VCaP (cell line): ENCODE measurements around the gene FGF12.
A peak's percentile ranks its signal among the peaks of the same experiment; 100 is the strongest.

Source experiments
- H3K27ac ChIP-seq: fragments of 450-650 bp; 2 replicates; pipeline ENCODE4 v1.5.1; 2017
- TF ChIP-seq, protein P1 (sequence below): fragments of 450-650 bp; conservative IDR thresholded peaks from 2 replicates; pipeline ENCODE4 v1.5.1; 2017; ENCODE audit warnings: mild to moderate bottlenecking, moderate library complexity

FGF12 gene

DNA sequence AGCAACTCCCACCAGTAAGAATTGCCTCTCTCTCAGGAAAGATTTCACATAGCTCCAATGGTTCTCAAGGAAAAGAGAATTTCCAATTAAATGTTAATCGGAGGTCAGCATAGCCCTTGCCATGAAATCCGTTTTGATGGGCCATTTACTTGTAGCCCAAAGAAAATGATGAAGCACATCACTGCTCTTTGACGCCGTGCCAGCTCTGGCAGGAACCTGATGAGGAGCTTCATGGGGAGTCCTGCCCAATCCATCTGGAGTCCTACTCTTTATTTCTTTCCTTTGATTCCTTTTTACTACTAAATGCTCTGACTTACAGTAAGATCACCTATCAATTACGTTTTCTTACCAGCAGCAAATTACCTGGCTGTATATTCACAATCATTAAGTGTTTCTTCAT lies 84.7 kb downstream of the FGF12 start:
- TF ChIP-seq, protein P1, sequence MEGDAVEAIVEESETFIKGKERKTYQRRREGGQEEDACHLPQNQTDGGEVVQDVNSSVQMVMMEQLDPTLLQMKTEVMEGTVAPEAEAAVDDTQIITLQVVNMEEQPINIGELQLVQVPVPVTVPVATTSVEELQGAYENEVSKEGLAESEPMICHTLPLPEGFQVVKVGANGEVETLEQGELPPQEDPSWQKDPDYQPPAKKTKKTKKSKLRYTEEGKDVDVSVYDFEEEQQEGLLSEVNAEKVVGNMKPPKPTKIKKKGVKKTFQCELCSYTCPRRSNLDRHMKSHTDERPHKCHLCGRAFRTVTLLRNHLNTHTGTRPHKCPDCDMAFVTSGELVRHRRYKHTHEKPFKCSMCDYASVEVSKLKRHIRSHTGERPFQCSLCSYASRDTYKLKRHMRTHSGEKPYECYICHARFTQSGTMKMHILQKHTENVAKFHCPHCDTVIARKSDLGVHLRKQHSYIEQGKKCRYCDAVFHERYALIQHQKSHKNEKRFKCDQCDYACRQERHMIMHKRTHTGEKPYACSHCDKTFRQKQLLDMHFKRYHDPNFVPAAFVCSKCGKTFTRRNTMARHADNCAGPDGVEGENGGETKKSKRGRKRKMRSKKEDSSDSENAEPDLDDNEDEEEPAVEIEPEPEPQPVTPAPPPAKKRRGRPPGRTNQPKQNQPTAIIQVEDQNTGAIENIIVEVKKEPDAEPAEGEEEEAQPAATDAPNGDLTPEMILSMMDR = no peak
- H3K27ac ChIP-seq = no peak overlapping the region

DNA sequence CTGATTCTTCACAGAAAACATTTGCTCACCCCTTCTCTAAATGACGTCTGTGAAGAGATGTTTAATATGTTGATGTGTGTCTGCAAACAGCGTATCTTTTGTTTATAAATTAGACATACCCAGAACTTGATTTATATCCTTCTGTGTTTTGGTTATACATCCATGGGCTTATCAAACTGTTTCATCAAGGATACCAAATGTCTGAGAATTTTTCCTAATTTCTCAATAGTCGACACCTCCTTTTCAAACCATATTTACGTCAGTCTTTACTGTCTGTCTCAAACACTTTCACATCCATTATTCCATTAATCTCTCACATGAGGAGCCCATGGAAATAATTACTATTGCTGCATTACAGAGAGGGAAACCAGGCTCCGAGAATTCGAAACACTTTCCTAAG lies 85.4 kb downstream of the FGF12 start:
- TF ChIP-seq, protein P1 = no peak
- no peak overlapping the region for H3K27ac ChIP-seq

DNA sequence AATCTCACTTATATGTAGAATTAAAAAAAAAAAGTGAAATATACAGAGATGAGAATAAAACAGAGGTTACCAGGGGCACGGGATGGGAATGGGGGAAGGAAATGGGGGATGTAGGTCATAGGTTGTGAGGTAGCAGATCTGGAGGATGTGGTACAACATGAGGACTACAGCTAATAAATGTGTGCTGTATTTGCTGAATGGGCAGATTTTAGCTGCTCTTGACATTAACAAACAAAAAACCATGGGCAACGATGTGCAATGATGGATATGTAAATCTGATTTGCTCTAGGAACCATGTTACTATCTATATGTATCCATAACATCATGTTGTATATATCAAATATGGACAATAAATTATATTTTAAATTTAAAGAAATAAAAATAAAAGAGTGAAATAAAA lies 87.4 kb downstream of the FGF12 start:
- no peak overlapping the region for H3K27ac ChIP-seq
- TF ChIP-seq, protein P1 = no peak

DNA sequence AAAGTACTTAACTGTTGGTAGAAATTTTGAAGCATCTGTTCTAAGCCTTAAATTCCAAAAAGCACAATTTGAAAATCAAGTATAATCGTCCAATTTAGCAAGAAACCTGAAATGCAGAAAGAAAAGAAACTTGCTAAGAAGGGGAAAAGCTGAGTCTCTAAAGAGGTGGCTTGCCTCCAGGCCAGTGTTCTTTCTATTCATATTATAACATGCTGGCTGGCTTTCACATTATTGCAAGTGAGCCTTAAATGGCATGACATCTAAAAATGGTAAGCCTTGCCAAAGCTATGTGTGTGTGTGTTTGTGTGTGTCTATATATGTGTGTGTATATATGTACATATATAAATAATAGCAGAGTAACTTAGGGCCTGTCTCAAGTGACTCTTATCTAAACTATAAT lies 89.5 kb downstream of the FGF12 start:
- TF ChIP-seq, protein P1 = no peak
- H3K27ac ChIP-seq = no peak overlapping the region

DNA sequence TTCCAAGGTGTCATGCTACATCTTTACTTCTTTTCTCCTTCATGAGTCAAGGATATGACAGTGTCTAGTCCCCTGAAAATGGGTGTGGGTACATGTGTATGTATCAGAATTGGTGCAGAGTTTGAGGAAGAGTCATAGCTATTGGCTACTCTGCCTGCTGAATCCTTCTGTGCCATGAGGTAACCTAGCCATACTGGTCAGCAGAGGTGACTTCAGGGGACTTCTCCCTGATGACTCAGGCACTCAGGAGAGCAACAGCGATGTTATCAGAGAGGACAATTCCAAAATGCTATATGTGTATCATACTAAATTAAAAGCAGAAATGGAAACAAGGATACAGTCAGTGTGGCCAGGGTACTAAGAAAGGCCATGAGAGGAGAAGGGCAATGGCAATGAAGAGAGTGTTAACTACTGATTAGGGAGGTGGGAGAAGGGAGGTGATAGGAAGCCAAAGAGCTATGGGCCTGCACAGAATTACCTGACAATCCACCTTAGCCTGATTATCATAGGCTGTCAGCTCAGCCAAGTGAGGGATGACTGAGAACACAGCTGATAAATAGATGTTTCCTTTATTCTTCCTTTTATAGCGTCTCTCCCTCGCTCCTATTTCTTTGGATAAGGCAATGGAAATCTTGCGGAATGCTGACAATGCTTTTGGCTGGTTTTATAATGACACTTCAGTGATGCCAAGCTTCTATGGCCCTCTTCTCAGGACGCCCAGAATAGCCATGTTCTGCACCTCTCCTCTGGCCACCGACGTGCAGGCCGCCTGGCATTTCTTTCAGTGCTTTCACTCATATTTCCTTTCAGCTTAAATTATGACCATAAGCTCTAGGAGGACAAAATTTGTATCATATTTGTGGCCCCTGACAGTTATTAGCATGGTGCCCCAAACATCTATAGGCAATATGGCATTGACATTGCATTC lies 90.6 kb downstream of the FGF12 start:
- TF ChIP-seq, protein P1 = no peak
- no peak overlapping the region for H3K27ac ChIP-seq

DNA sequence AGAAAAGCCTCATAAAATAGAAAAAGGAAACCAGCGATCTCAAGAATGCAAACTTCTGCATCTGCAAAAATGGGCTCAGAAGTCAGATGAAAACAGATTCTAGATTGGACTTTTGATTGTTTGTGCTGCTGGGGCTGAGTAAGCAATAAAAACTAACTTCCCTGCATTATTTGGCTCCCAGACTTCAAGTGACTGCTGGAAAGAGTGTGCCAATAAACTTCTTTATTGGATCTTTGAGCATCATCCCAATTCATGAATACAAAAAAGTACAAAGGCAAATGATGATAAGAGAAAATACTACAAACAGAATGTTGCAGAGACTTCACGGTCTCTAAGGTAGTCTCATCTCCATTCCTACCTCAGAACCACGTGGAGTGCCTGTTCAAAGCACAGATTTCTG lies 97.9 kb downstream of the FGF12 start:
- TF ChIP-seq, protein P1 = no peak
- peak overlapping the region; percentile 48 for H3K27ac ChIP-seq

DNA sequence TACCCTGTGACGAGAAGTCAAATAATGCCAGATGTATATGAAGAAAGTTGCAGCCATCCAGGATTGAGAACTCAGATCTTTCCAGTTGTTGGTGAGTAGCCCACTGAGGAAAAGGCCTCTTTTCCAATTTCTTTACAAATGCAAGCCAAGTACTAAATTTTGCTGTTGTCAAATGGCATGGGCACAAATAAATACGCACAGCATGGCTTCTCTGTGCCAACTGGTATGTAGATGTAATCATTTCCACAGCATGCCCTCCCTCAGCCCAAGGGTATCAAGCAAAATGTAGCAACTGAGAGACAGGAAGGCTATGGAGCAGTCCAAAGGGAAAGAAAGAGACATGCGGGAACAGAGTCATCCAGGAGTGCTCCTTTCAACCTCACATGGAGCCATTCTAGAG lies 105.4 kb downstream of the FGF12 start:
- H3K27ac ChIP-seq = no peak overlapping the region
- TF ChIP-seq, protein P1 = no peak
